GM21717 (cell line): ENCODE results near the gene NEBL.

Experiments
- ATAC-seq: cut with Tn5 transposase; IDR thresholded peaks from one replicate; pipeline ENCODE4 v1.9.1; 2021; ENCODE audit warnings: mild to moderate bottlenecking, moderate library complexity; ENCODE audit not compliant: unreplicated experiment

The NEBL gene

DNA sequence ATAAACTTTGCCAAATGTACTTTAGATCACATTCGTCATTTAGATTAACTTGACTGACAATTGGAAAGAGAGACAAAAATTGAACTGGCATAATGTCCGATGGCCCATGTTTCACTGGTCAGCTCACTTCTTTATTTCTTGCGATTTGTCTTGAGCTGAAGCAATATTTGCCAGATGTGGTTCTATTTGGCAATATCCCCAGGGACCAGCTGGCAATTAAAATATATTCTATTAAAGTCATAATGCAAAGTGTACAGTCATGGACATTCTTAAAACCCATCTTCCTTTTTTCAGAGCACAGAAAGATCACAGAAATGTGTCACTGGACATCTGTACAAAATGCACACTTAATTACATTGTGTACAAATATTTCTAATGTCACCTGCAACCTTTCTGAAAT lies 26.3 kb downstream of the NEBL start:
- ATAC-seq, result no peak

GRCh38 chr10:20863008-20863407 lies 34.1 kb downstream of the NEBL start:
- no peak for ATAC-seq

GRCh38 chr10:20858292-20859124 lies 38.6 kb downstream of the NEBL start:
- no peak for ATAC-seq

GRCh38 chr10:20856484-20856883 lies 40.6 kb downstream of the NEBL start:
- no peak for ATAC-seq

GRCh38 chr10:20855398-20856038 lies 41.6 kb downstream of the NEBL start:
- ATAC-seq, result no peak

DNA sequence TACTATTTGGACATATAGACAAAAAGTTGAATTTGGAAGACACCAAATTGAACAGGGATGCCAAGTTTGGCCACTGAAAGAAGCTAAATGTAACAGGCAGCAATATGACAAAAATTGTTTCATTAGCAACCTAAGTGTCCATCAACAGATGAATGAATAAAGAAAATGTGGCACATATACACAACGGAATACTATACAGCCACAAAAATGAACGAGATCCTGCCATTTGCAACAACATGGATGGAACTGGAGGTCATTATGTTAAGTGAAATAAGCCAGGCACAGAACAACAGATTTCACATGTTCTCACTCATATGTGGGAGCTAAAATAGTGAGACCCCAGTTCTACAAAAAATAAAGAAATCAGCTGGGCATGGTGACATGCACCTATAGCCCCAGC lies 43.8 kb downstream of the NEBL start:
- ATAC-seq, result no peak

GRCh38 chr10:20852303-20852702 lies 44.8 kb downstream of the NEBL start:
- no peak for ATAC-seq

GRCh38 chr10:20847512-20847911 lies 49.6 kb downstream of the NEBL start:
- no peak for ATAC-seq

GRCh38 chr10:20846263-20846662 lies 50.8 kb downstream of the NEBL start:
- ATAC-seq, result no peak

- no peak for ATAC-seq
Measured at GRCh38 chr10:20841419-20841818, 55.7 kb downstream of the NEBL start.

GRCh38 chr10:20839910-20840309 lies 57.2 kb downstream of the NEBL start:
- no peak for ATAC-seq

DNA sequence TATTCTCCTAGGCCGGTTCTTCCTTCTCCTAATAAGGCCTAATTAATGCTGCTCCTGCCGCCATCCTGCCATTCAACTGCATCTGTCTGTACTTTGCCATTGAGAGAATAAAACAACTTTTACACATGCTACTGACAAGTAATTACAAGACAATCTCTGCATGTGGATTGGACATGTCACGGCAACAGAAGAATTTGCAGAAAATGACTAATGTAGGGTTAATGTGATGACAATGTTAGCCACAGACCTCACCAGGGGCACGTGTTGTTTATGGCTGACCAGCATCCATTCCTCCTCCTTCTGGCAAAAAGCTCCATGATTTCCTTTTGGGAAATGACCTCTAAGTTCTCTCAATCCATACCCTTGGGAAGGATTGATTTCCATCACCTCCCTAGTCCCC lies 58.0 kb downstream of the NEBL start:
- ATAC-seq, result no peak

DNA sequence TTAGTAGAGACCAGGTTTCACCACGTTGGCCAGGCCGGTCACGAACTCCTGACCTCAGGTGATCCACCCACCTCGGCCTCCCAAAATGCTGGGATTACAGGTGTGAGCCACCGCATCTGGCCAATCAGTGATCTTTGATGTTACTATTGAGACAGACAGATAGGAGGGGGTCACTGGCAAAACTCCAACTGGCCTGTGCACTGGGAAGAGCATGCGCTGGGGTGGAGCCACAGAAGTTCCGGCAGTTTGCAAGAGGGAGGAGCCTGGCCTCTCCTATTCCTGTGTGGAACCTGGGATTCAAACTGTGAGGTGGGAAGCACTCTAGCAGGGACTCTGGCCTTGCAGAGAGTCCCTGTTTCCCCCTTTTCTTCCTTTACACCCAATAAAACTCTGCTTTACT lies 60.7 kb downstream of the NEBL start:
- ATAC-seq, result no peak

GRCh38 chr10:20835335-20835734 lies 61.8 kb downstream of the NEBL start:
- no peak for ATAC-seq

- ATAC-seq, result no peak
Measured at GRCh38 chr10:20834825-20835224, 62.3 kb downstream of the NEBL start.

DNA sequence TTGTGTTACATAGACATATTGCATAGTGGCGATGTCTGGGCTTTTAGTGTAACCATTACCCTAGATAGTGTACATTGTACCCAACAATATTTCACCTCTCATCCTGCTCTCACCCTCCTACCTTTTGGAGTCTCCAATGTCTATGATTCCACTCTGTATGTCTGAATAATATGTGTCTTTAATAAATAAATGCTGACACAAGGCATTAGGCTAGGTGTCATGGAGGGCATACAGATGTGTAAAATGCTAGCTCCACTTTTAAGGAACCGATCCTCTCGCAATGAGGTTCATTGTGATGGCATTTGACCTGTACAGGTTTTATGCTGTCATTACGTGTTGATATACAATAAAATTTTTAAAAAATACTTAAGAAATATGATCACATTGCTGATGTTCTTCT lies 74.3 kb downstream of the NEBL start:
- ATAC-seq, result no peak

GRCh38 chr10:20817646-20818045 lies 79.5 kb downstream of the NEBL start:
- ATAC-seq, result no peak

- no peak for ATAC-seq
Measured at GRCh38 chr10:20817116-20817515, 80.0 kb downstream of the NEBL start.

GRCh38 chr10:20814116-20814515 lies 83.0 kb downstream of the NEBL start:
- no peak for ATAC-seq

DNA sequence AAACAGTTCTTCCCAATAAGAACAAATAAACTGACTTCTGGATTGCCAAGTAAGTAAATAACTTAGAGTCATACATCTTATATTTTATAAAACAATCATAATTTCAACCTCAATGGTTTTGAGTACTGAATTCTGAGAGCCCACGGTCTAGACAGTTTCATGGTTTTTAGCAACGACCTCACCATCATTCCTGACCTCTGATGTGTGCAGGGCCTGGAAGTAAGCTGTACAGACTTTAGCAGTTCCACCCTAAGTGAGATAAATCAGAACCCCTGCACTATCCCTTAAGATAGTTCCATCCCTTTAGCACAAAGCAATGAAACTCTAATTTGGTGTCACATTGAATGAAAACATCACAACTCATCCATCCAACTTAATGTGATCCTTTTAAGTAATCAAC lies 86.0 kb downstream of the NEBL start:
- ATAC-seq, result no peak

DNA sequence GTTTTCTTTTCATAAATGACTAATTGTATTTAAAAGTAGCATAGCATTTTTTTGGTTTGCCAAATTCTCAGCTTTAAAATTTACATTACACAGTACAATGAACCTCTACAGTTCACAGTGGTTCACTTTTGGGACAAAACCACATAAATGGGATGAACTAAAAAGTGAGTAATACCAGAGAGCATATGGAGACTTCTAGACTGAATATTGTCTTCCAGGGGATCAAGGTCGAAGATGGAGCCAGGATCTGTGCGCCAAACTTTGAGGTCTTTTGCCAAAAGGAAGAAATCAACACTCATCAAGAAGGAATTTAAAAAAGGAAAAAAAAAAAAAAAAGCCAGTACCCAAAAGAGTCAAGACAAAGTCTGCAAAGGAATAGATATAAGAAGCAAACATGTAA lies 87.5 kb downstream of the NEBL start:
- ATAC-seq, result no peak

- no peak for ATAC-seq
Measured at GRCh38 chr10:20806487-20806886, 90.6 kb downstream of the NEBL start.

- ATAC-seq, result no peak
Measured at GRCh38 chr10:20797290-20797689, 99.8 kb downstream of the NEBL start.
